Stimulated activated CD4-positive, alpha-beta T cell treated with anti-CD3 and anti-CD28 coated beads, Interleukin-2, amount 100 ng/mL, for 24 hours (primary cell): Measurements from ENCODE around the gene IGFBP5.

Experiments used
- DNase-seq, 2 donors: peaks; one replicate each; pipeline ENCODE4 v3.0.0-alpha.2; 2020

Gene IGFBP5

DNA sequence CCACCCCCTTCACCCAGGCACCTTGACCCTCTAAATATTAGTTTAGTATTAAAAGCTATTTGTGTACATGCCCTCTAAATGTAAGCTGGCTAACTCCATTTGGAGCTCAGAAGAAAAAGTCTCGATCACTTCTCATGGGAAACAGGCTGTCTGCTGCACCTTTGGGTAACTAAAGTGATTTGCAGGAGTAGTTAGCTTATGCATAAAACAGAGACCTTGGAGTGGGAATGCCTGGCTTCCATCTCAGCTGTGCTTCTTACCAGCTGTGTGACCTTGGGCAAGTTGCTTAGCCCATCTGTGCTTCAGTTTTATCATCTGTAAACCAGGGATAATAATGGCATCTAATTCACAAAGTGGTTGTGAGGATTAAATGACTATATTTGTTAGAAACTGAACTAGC is 32.2 kb downstream of the IGFBP5 start:
- no peak for DNase-seq

DNA sequence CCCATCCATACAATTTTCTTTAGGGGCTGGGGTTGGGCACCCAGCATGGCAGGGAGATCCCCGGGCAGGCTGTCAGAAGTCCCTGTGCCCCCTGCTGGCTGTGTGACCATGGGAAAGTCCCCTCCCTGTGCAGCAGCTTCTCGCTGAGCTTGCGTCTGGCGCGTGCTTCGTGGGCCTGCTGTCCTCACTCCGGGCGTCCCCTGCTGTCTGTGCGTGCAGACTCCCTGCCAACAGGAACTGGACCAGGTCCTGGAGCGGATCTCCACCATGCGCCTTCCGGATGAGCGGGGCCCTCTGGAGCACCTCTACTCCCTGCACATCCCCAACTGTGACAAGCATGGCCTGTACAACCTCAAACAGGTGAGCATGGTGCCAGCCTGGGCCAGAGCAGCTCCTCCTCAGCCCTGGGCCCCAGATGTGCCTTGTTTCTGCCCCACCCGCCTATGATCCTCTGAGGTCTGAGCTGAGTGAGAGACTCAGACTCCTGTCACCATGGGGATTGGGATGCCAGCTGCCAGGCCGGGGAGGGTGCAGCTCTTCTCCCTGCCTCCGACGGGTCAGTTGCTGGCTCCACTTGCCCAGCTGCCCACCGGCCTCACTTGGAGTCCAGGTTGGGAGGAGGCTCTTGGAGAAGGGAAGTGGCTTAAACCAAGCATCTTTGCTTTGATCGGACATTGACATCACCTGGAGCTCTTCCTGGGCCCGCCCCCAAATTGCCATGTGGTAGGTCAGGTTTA is 33.5 kb downstream of the IGFBP5 start:
- DNase-seq = no peak

DNA sequence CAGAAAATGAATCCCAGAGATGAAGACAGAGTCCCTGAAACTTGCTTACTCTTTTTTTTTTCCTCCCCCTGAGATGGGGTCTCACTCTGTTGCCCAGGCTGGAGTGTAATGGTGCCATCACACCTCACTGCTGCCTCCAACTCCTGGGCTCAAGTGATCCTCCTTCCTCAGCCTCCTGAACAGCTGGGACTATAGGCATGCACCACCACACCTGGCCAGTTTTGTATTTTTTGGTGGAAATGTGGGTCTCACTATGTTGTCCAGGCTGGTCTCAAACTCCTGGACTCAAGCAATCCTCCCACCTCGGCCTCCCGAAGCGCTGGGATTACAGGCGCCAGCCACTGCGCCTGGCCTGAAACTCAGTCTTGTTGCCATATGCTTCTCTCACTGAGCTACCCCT is 34.3 kb downstream of the IGFBP5 start:
- DNase-seq = no peak

DNA sequence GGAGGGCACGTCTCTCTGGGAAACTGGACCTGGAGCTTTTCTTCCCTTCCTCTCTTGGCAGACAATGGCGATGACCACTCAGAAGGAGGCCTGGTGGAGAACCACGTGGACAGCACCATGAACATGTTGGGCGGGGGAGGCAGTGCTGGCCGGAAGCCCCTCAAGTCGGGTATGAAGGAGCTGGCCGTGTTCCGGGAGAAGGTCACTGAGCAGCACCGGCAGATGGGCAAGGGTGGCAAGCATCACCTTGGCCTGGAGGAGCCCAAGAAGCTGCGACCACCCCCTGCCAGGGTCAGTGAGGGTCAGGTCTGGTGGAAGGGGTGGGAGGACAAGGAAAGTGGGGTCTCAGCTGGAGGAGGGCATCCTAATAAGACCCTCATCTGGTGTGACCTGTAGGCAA is 34.9 kb downstream of the IGFBP5 start:
- DNase-seq = no peak

DNA sequence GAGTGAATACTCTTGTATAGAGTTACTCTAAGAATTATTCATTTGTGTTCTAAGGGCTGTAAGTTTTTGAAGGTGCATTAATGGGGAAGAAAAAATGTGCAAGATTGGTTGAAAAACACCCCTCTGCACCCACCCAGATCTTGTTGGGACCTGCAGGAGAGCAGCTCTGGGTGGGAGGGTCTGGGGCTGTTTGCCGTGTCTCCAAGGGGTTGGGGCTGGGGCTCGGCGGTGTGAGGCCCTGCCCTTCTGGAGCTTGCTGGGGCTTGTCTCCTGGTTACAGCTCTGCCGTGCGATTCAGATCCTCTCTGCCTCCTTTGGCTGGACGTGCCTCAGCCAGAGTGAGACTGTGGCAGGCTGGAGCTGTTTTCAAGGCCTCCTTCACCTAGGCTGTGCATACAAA is 36.1 kb downstream of the IGFBP5 start:
- DNase-seq = no peak

DNA sequence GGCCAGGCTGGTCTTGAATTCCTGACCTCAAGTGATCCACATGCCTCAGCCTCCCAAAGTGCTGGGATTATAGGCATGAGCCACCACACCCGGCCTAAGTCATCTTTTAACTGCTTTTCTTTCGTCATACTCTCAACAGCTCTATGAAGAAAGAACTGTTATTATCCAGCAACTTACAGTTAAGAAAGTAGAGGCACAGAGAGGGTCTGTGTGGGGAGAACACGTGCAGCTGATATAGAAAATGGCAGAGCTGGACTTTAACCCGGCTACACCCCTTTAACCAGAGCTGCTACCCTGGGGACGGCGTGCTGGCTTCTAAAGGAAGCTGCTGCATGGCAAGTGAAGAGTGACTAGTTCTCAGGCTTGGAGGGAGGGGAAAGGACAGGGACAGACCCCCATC is 36.6 kb downstream of the IGFBP5 start:
- no peak for DNase-seq

DNA sequence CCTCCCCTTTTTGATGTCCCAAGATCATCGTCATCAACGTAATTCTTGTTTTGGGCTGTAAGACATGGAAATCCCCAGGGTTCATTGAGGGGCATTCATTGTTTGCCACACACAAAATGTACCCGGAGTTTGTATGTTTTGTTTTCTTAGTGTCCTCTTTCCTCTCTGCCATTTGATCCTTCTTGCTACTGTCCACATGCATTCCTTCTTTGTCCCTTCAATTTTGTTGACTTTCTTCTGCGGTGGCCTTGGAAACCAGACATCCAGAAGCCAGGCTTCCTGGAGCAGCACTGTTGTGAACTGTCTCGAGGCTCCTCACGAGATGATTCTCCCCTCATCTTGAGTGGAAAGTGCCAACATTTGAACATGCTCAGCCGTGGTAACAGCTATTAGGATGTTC is 37.4 kb downstream of the IGFBP5 start:
- no peak for DNase-seq

DNA sequence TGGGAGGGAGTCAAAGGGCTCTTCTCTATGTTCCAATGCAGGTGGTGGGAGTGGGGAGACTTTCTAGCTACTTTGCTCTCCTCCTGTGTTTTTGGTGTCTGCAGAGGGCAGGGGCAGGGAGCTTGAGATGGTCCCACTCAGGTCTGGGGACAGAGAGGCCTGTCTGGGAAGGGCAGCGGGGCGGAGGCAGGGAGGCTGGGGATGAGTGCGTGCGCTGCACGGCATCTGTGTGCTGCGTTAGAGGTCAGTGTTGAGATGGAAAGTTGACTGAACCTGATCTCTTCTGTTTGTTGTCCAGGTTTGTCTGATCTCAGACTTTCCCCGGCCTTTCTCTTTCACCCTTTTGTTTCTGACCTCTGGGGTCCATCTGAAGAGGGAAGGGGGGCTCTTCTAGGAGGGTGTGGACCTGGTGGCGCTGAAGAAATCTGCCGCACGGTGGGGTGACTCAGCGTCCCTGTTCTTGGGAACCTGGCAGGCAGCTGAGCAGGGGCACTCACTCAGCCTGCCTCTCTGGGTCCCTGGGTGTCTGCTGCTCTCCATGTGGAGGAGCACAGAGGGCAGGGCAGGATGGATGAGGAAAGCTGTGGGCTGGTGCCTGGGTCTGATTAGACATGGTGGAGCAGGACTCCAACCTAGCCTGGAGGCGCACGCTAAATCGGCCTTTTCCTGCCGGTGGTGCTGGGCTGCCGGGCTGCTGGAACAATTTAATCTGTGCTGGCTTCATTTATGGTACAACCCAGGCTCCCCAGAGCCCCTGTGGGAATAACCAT is 38.1 kb downstream of the IGFBP5 start:
- DNase-seq = no peak

DNA sequence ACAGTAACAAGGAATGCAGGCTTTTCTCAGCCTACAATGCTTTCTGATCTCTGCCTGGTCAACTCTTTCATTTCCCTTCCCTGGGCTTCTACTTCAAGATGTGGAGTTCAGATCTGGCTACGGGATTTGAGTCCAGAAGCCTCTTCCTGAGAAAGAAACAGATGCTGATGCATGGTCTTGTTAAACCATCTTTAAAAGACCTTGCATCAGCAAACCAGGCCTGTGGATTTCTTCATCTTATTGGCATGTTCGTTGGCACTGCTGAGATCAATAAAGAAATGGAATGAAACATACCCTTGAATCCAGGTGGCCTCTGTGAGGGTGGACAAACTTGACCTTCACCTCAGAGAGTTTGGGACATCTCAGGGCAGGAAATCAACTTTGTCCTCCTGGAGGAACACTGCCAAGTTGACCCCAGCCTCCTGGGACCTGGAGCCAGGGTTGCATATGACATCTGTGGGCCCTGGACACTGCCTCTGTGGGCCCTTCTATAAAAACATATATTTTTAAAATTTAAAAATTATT is 40.8 kb downstream of the IGFBP5 start:
- no peak for DNase-seq

DNA sequence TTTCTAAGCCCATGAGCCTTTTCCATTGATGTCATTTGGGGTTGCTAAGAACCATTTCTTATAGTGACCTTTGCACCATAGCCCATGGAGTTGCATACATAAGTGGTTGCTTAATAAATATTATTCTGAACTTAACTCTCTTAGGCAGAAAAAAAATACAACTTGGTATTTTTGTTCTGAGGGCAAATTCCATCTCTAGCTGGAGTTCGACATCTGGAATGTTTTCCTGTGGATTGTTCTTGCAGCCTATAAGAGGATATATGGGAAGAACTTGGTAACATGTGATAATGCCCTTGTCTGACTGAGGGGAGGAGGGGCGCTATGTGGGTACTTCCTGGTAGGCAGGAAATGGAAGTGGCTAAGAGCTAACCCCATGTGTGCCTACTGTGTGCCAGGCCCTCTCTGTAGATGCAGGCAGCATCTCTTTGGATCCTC is 41.4 kb downstream of the IGFBP5 start:
- no peak for DNase-seq

DNA sequence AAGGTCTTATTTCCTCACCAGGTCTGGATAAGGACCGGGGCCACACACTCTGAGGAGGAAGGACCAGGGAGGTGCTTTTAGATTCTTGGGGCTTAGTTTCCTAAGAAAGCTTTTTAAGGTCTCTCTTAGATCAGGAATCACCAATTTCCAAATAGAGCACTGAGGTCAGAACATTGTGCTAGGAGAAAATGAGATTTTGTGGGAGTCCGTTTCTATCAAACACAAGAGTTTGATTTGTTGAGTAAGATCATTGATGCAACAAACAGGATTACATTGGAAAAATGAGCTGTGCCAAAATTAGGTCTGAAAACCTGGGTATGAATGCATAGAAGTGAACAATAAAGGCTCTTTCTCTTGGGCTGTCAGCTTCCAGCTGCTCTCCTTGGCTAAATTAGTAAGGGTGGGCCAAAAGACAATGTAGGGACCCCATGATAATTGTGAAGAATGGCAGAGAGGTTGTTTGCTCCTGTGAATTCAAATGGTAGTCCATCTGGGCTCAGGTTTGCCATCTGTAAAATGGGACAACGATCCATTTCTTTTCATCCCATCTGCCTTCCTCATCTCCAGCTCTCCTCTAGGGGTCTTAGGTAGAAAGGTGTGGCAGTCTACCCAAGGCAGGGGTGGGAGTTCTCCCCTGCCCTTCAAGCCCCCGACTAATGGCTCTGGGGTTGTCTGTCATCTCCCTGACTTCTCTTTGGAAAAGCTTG is 42.1 kb downstream of the IGFBP5 start:
- no peak for DNase-seq

DNA sequence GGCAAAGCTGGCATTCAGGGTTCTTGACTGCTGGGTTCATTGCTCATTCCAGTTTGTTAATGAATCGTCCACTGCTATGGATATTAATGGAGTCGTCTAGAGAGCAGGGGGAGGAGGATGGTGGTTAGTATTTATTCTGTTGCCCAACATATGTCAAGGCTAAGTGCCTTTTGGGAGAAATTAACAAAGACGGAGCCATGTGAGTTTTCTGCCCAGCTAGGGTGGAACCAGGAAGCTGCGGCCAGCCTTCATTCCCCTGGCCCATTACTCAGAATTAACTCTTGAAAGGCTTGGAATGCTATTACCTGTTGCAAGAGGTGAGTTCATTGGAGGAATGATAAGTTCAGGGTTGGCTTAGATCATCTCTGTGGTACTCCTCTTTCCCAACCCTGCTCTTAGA is 42.8 kb downstream of the IGFBP5 start:
- no peak for DNase-seq

DNA sequence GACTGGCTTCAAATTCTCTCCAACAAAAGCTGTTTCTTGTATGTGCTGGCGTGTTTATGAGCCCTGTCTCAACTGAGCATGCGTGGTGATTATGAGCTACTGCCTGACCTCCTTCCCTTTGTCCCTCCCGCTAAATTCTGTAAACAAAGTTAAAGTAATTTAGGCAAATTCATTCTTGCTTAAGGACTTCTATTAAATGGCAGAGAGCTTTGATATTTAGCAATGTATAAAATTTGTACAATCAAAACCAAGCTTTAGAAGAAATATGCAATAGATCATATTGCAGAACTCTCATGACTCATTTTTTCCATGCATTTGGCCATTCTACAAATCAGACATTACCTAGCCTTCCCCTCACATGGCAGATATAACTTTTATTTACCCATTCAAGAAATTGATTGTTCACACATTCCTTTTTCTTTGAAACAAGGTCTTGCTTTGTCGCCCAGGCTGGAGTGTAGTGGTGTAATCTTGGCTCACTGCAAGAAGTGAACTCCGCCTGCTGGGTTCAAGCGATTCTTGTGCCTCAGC is 43.9 kb downstream of the IGFBP5 start:
- DNase-seq = no peak

DNA sequence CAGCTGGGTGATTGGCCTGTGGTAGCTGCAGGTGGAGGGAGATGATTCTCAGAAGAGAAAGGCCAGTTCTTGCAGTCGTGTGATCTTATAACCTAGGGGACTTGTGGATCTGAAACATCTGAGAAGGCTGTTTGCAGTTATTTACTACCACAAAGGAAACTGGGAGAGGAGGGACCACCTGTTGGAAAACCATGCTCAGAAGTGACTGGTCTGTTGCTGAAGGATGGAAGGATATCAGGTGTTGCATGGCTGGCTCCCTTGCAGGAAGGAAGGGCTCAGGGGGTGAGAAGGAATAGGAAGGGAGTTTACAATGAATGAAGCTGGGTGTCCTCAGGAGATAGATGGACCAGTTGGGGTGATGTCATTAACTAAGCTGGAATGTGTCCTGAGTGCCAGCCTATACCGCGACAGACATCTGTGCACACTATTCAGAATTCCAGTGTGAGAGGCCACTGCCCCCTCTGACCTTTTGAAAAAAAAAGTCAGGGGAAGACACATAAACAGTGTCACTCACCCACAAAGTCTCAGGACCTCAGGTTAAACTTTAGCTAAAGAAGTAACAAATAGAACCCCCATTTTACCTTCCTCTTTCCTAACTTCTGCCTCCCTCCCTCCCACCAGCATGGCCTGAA is 44.6 kb downstream of the IGFBP5 start:
- no peak for DNase-seq

DNA sequence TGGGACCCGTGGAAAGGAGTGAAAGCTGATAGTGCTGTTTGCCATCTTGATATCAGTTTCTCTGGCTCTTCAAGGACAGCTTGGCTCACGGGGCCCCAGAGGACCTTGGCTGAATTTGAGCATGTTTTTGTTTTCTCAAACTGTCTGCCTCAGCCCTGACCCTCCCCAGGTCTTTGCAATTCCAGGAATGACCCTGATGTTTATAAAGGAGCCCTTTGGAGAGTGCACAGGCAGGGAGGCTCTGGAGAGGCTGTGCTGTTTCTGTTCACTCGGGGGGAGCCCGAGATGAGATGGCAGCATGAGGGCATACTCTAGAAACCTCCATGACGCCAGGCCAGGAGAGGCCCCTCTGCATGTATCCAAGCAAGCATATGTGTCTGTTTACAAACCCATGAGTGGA is 45.8 kb downstream of the IGFBP5 start:
- no peak for DNase-seq

DNA sequence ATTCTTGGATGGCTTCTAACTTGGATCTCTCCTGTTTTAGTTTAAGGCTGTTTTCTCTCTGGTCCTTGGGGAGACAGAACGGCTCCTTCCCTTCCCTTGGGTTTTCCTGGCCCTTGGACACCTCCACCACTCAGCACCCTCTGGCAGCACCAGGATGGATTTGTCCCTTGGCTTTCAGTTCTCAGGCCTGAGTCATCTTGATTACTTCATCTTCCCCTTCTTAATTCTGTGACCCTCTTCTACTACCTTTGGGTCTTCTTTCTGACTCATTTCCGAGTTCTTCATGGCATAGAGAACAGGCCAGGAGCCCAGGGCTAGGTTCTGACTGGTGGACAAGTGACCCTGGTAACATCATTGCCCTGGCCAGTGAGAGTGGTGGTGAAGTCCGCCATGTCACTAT is 47.2 kb downstream of the IGFBP5 start:
- DNase-seq = no peak

DNA sequence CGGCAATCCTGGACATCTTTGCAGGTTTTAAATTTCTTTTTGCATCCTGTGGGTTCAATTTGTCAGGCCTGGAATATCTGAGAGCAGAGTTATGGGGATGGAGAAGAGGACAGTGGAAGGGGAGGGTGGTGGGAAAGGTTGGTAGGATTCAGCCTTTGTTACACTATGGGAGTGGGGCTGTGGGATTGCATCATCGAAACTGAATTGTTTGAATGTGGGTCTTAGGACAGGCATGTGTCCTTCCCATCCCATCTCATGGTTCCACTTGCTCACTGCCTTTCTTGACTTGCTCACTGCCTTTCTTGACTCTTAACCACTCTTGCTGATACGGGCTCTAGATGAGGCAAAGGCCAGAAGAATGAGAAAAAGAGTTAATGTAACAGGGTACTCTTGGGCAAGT is 49.2 kb downstream of the IGFBP5 start:
- no peak for DNase-seq

DNA sequence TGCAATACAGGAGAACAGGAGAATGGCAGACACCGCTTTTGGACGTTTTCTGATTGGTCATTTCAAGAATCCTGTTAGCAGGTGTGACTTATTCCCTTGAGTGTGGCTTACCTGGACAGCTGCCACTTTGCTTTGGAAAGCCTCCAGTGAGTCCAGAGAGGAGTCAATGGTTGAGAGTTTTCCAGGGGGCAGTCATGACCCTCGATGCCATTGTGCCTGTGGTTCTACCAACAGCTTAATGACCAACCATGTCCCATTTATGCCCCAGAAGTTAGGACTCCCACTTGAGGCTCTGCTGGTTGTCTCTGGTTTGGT is 49.8 kb downstream of the IGFBP5 start:
- no peak for DNase-seq

DNA sequence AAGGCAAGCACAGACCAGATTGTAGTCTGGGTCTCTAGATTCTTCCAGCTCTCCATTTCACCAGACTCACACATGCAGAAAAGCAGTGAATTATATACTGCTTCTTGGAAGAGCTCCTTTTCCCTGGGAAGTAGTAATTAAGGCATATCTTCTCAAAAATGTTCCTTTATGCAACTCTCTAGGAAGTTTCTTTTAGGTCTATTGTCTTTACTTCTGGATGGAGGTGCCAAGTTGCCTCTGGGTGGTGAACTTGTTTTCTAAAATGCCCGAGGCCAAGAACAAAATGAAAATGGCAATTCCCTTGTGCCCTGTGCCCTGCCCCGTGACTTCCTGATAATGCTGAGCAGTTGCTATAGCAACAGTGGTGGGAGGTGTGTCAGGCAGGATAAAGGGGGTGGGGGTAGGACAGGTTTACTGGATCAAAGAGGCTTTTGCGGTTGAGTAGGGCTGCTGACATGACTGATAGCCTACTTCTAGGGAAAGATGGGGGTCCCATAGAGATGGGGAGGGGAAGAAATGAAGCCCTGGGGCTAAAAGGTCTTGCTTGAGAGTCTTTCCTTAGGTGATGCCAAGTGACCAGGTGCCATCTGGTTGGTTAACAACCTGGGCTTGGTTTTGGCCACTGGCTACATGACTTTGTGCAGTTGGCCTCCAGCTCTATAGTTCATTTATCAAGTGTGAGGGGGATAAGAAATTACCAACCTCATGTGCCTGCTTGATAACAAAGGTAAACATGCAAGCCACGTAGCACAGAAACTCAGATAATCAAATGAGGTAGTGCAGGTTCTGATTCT is 50.3 kb downstream of the IGFBP5 start:
- no peak for DNase-seq

DNA sequence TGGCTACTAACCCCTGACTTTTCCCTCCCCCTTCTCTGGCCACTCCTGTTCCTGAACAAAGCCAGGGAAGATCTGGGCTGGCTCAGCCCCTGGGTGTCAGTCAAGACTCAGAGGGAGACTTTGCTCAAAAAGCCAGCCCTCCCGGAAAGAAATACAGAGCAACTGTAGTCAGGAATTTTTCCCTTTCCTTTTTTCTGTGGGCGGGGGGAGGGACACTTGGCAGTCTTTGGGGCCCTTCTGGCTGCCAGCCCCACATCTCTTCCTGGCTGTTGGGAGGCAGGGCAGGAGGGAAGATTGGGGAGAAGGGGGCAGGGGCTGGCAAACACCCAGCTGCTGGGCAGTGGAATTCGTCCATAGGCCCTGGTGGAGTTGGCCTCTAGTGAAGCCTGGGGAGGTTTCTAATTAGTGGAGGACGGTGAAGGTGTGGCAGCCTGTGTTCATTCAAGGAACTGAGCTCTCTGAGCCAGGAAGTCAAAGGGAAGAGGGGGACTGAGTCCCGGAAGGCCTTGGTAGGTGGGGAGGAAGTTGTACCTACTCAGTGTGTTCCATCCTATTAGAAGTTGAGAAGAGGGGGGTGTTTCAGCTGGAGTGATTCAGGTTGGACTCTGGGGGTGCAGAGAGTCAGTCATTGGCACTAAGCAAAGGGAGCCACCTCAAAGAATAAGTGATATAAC is 51.2 kb downstream of the IGFBP5 start:
- DNase-seq = no peak

DNA sequence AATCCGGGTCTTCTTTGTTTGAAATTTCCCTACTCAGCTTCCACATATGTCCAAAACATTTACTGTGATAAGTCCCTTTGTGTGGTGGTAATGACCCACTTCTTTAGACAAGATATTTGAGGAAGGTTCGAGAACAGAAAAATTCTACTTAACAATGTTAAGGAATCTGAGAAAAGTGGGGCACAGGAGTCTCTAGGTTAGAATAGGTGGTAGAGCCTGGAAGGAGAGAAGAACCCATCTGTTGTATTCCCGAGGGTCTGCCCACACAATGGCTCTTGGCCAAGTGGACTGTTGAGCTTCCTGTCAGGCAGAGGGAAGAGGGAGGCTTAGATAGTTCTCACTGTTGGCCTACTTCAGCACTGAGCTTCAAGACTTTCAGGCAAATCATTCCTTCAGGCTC is 57.9 kb downstream of the IGFBP5 start:
- no peak for DNase-seq
